GM10847 (cell line): ENCODE data around the gene DOHH.

Experiments used
- POLR2A ChIP-seq: IDR thresholded peaks from 2 replicates; pipeline ENCODE4 v1.6.1; 2011; ENCODE audit not compliant: insufficient read length; ENCODE audit errors: extremely low read depth

The DOHH gene

GRCh38 chr19:3464587-3465235 lies 35.8 kb downstream of the DOHH start:
- TF ChIP-seq POLR2A, result no peak

GRCh38 chr19:3463714-3464586 lies 36.5 kb downstream of the DOHH start:
- no peak for TF ChIP-seq POLR2A

- no peak for TF ChIP-seq POLR2A
Observed at GRCh38 chr19:3462991-3463713, 37.3 kb downstream of the DOHH start.

- no peak for TF ChIP-seq POLR2A
Observed at GRCh38 chr19:3459965-3460582, 40.4 kb downstream of the DOHH start.

- TF ChIP-seq POLR2A, result no peak
Observed at GRCh38 chr19:3459089-3459881, 41.2 kb downstream of the DOHH start.

GRCh38 chr19:3458229-3459088 lies 42.0 kb downstream of the DOHH start:
- TF ChIP-seq POLR2A, result no peak

GRCh38 chr19:3457528-3458228 lies 42.8 kb downstream of the DOHH start:
- TF ChIP-seq POLR2A, result no peak

GRCh38 chr19:3456925-3457527 lies 43.4 kb downstream of the DOHH start:
- TF ChIP-seq POLR2A, result no peak

- TF ChIP-seq POLR2A, result no peak
Observed at GRCh38 chr19:3455960-3456601, 44.4 kb downstream of the DOHH start.

GRCh38 chr19:3455393-3455955 lies 45.0 kb downstream of the DOHH start:
- TF ChIP-seq POLR2A, result no peak

GRCh38 chr19:3454656-3455392 lies 45.6 kb downstream of the DOHH start:
- no peak for TF ChIP-seq POLR2A

- TF ChIP-seq POLR2A, result no peak
Observed at GRCh38 chr19:3453840-3454239, 46.6 kb downstream of the DOHH start.
